H1 (cell line): ENCODE results near the gene MGAT4D. TPM values are rescaled to one million over a fixed set of nuclear protein-coding genes. Genes with fewer than 3 reads are reported as not detected.

Experiments used
- CEBPB ChIP-seq: IDR thresholded peaks from 2 replicates; pipeline ENCODE4 v1.6.1; 2012; ENCODE audit warnings: low read depth, low read length
- YY1 ChIP-seq: IDR thresholded peaks from 2 replicates; pipeline ENCODE4 v1.6.1; 2011; ENCODE audit warnings: low read depth, mild to moderate bottlenecking, low read length
- polyA plus RNA-seq, 7 experiments: library from polyadenylated mRNA; depleted of rRNA in 3 of 7; stranded (reverse) in 5 of 7; unstranded in 2 of 7; fragments of >200 nt in 5 of 7; fragments of 200-250 nt in 2 of 7; gene quantifications; 1 replicate in 5 of 7; 2 replicates in 1 of 7; 4 replicates in 1 of 7; pipeline versions ENCODE4 v1.2.1 to v1.2.3, GENCODE V29; 2011 to 2013; ENCODE audit warnings: missing spikeins in 2 of 7, mixed read lengths in 2 of 7
- total RNA-seq: library from RNA; stranded (reverse); fragmentation: NEBNext Ultra II Directional; extraction: Animal tissue kit (Norgen Biotek cat#: 25700); gene quantifications from 2 replicates; pipeline ENCODE4 v1.2.1, GENCODE V29; 2021
- TF ChIP-seq, protein P1 (sequence below), 3 experiments: IDR thresholded peaks; 1 replicate in 2 of 3; 2 replicates in 1 of 3; pipeline versions ENCODE4 v1.5.1 to v1.6.1; 2011; ENCODE audit warnings: low read length in 3 of 3, mild to moderate bottlenecking in 3 of 3, inconsistent platforms in 2 of 3, low read depth in 1 of 3, moderate library complexity in 1 of 3; ENCODE audit not compliant: insufficient read depth in 1 of 3; ENCODE audit errors: control extremely low read depth in 1 of 3

Gene MGAT4D
- total and polyA plus RNA-seq, 2 of the 8 experiments (the other 6 are each of a cell fraction or from before 2014, with no cell fraction given), result not detected

DNA sequence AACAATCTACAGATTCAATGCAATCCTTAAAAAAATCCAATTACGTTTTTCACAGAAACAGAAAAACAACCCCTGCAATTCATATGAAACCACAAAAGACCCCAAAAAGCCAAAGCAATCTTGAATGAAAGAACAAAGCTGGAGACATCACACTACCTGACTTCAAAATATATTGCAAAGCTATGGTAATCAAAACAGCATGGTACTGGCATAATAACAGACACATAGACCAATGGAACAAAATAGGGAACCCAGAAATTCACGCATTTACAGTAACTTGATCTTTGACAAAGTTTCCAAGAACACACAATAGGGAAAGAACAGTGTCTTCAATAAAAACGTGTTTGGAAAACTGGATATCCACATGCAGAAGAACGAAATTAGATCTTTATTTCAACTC, 14.6 kb downstream of the MGAT4D start (continued):
- TF ChIP-seq, protein P1, sequence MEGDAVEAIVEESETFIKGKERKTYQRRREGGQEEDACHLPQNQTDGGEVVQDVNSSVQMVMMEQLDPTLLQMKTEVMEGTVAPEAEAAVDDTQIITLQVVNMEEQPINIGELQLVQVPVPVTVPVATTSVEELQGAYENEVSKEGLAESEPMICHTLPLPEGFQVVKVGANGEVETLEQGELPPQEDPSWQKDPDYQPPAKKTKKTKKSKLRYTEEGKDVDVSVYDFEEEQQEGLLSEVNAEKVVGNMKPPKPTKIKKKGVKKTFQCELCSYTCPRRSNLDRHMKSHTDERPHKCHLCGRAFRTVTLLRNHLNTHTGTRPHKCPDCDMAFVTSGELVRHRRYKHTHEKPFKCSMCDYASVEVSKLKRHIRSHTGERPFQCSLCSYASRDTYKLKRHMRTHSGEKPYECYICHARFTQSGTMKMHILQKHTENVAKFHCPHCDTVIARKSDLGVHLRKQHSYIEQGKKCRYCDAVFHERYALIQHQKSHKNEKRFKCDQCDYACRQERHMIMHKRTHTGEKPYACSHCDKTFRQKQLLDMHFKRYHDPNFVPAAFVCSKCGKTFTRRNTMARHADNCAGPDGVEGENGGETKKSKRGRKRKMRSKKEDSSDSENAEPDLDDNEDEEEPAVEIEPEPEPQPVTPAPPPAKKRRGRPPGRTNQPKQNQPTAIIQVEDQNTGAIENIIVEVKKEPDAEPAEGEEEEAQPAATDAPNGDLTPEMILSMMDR (IDR thresholded peaks at IDR 0.05; ENCODE audit: control extremely low read depth in 1 of 3, insufficient read depth in 1 of 3, low read depth in 1 of 3, low read length in 3 of 3), result no peak
- no peak for TF ChIP-seq YY1
- TF ChIP-seq CEBPB, result no peak
